COLO668 (cell line): Measurements from ENCODE around the gene VDAC1.

Source experiments
- DNase-seq: peaks from one replicate; lab custom pipeline; 2025; ENCODE audit not compliant: unreplicated experiment; lab: John Stamatoyannopoulos, UW

VDAC1 gene

DNA sequence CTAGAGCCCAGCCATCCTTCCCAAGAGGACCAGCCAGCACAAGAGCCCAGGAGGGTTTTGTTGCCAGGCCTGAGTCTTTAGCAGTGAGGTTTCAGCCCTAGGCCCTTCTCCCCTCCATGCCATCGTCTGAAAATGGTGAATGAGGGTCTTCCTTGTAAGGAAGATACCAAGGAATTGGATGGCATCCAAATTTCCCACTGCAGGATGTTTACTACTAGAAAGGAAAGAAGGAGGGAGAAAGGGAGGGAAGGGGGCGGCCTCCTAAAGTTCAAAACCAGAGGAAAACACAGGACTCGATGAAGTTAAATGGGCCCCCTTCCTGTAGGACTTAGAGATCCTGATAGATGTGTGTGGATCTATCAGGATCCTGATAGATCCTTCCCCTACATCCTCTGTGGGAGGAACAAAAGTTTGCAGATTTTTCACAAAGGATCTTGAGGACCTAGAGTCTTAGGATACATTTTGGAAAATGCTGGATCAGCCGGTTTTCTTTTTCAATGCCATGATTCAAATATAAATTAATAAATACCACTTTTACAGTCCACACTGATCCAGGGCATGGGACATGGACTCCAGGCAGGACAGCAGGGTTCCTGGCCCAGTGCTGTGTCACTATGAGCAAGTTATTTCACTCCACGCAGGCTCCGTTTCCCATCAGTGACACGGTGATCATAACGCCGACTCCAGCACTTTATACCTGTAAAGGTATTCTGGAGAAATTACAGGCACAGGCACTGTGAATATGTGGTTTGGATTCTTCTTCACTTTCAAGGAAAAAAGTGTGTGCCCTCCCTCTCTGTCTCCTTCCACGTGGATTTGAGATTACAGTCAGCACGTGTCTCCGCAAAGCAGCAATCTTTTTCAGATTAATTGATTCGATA is 77.2 kb downstream of the VDAC1 start:
- DNase-seq = no peak

DNA sequence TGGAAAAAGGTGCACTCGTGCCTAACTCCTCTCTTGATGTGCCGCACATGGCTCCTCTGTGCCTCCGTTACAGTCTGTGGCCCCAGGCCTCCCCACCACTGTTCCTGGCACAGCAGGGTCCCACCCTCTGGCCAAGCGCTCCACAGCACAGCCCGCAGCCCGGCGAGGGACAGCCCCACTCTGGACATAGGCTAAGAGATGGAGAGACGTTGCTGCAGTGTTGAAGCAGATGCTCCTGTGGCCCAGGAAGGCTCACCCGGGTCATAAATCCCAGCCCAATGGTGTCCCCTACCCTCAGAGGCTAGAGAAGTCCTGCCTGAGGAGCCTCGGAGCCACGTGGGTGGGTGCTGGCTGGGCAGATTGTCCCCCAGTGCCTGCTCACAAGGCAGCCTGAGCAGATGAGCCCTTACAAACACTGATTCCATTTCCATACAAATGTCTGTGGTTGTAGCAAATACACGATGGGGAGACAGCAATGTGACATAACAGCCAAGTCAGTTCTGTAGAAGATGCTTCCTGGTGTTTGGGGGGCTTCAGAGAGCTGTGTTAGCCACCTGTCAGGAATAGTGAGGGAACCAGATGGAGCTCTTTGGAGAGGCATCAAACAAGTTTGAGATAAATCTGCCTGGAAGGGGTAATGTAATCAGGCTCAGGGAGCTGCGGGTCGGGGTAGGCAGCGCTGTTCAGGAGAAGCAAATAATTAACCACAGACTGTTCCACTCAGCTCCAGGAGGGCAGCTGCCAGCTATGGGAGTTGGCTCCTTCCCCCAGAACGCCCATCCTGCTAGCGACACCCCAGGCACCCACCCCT is 78.1 kb downstream of the VDAC1 start:
- DNase-seq = peak; percentile 49

DNA sequence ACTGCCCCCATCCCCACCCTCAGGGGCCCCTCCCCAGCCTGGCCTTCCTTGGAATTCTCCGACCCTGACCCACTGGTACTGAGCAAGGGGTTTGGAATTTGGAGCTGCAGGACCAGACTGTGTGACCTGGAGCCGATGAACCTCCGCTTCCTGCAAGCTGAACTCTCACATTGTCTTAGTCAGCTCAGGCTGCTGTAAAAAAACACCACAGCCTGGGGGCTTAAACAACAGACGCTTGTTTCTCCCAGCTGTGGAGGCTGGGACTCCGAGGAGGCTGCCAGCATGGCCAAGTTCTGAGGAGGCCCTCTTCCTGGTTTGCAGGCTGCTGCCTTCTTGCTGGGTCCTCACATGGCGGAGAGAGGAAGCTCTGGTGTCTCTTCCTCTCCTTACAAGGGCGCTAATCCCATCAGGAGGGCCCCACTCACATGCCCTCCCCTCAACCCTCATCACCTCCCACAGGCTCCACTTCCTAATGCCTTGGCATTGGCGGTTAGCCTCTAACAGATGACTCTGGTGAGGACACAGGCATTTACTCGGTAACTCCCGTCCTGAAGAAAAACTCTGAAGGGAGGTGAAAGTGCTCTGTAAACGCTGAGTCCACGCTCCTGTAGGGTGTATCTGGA is 78.8 kb downstream of the VDAC1 start:
- no peak for DNase-seq

DNA sequence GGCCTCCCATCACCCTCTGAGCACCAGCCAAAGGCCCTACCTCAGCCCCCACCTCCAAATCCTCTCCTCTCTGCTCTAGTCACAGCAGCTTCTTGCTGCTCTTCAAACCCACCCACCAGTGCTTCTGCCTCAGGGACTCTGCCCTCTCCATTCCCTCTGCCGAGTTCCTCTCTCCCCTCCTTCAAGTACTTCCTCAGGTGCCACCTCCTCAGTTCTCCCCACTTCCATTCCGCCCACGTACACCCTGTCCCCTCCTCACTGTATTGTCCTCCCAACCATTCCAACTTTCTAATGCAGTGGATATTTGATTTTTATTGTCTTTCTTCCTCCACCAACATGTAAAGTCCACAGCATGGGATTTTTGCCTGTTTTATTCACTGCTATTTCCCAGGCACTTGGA is 79.5 kb downstream of the VDAC1 start:
- DNase-seq = no peak

DNA sequence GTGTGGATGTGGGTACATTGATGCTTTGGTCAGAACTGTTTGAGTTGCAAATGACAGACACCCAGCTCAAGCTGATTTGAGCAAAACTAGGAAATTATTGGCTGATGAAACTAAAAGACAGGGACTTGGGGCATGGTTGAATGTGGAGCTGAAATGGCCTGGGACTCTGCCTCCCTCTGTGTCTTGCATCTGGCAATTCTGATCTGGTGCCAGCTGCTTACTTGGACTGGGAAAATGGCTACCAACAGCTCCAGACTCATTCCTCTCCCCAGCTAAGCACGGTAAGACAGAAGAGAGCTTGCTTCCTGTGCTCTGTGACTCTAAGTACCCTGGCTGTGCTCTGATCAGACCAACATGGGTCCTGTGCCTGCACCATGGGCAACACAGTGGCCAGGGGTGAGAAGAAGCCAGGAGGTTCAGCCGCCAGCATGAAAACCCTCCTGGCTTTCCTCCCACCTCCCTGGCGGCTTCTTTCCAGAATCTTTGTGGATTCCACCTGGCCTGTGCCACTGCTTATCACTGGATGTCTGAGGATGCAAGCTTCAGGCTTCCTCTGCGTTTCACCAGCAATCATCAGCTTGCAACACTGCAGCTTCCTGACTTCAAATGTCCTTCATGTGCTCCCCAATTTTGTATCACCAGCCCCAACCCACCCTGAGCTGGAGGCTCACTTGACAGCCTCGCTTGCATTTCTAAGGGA is 80.4 kb downstream of the VDAC1 start:
- no peak for DNase-seq

DNA sequence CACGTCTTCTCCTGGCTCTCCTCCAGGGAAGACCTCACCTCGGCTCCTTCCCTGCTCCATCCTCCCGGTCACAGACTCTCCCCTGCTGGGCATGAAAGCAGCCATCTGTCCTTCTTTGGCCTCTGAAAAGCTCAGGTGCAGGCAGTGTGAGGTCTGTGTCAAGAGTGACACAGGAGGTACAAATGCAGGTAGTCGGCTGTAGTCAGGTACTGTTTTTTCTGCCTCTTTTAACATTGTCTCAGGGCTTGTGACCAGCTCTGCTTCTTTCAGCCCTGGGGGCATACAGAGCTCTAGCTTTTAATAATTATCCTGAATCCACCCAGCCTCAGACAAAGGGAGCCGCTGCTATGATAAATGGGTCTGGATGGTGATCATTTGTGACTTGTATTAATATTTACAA is 82.8 kb downstream of the VDAC1 start:
- peak; percentile 10 for DNase-seq
